Suprapubic skin (tissue), 3 donors: Measurements from ENCODE around the gene WDFY4.

ENCODE experiments used
- CTCF ChIP-seq, 2 donors: fragments of 200-600 bp in 1 of 2; fragments of 450-650 bp in 1 of 2; sonication (generic) in 1 of 2; IDR thresholded peaks; one replicate each; pipeline ENCODE4 v1.5.1; 2016 to 2019; ENCODE audit warnings: antibody characterized with exemption in 2 of 2, mild to moderate bottlenecking in 1 of 2, moderate library complexity in 1 of 2
- POLR2A ChIP-seq, 2 donors: fragments of 450-650 bp; IDR thresholded peaks; one replicate each; pipeline ENCODE4 v1.6.1; 2017; ENCODE audit warnings: antibody characterized with exemption in 2 of 2, mild to moderate bottlenecking in 2 of 2, moderate library complexity in 2 of 2

DNA sequence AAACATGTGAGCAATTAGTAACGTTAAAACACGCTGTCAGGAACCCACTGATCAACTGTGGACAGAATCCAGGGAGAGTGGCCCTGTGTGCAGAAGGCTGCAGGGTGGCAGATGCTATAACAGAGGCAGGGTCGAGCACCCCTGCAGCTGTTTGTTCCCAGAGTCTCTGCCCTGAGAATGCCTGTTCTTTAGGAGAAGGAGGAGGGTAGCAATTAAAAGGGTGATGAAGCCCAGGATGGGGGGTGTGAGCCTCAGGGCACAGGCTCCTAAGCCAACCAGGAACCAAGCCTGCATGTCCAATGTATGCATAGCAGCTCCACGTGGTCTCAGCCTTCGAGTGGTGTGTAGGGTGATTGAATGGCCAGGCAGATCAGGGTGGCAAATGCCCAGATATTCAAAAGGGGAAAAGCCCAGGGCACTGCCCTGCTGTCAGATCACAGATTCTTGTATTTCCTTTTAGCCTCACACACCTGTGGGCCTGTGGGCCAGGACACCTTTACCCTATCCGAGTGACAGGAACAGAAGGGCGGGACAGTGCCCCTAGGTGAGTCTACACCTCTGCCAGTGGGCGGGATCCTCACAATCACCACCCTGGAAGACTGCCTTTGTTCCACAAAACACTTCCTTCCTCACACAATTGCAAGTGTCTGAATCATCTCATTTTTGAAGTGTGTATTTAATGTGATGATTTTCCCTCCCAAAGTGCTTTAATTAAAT is 7.3 kb downstream of the WDFY4 start:
- TF ChIP-seq POLR2A (IDR thresholded peaks at IDR 0.05): no peak
- no peak for TF ChIP-seq CTCF (IDR thresholded peaks at IDR 0.05)
